GM12878 (cell line): Measurements from ENCODE around the gene REXO1. TPM values are rescaled to one million over a fixed set of nuclear protein-coding genes. Genes with fewer than 3 reads are reported as not detected.

Experiments
- ATAC-seq: fragments of 200-7000 bp; cut with Tn5 transposase; 3 replicates; pipeline ENCODE4 v1.9.1; 2020; ENCODE audit warnings: mild to moderate bottlenecking, moderate library complexity
- BruUV-seq: library from RNA; stranded (reverse); fragments of 400-500 nt; replicated peaks from 2 replicates; lab custom pipeline; 2021; lab: Mats Ljungman, UMichigan
- CTCF ChIA-PET: fragments of 300-600 bp; sonication (Branson Sonifier 250); formaldehyde crosslinking; extraction: SDS; loops from one replicate; lab custom pipeline; 2021; ENCODE audit warnings: inconsistent platforms; lab: Yijun Ruan, JAX
- POLR2A ChIA-PET: fragments of 350-600 bp; formaldehyde crosslinking; extraction: SDS; loops from one replicate; lab custom pipeline; 2021; ENCODE audit warnings: inconsistent platforms; lab: Charles Lee
- RAD21 ChIA-PET: fragments of 300-600 bp; sonication (Branson Sonifier 250); formaldehyde crosslinking; loops from one replicate; lab custom pipeline; 2023; ENCODE audit warnings: antibody characterized with exemption; ENCODE audit not compliant: unreplicated experiment; lab: Charles Lee
- SMC1A ChIA-PET: fragments of 300-600 bp; sonication (Branson Sonifier 250); formaldehyde crosslinking; loops from one replicate; lab custom pipeline; 2023; ENCODE audit not compliant: unreplicated experiment, uncharacterized antibody; lab: Charles Lee
- DNase-seq: peaks from one replicate; pipeline ENCODE4 v3.0.0-alpha.2; 2011; ENCODE audit warnings: low read depth, low spot score
- FAIRE-seq: peaks from 3 replicates; lab custom pipeline; 2011; peaks lifted over from hg19 to GRCh38; lab: Jason Lieb, UNC
- H2AFZ ChIP-seq: 2 replicates; pipeline ENCODE4 v1.6.0; 2011; ENCODE audit warnings: low read depth, low read length, control low read depth; ENCODE audit not compliant: control insufficient read depth
- H3K27ac ChIP-seq: 2 replicates; pipeline ENCODE4 v1.5.1; 2011; ENCODE audit warnings: control low read depth; ENCODE audit not compliant: control insufficient read depth, insufficient read depth
- H3K27me3 ChIP-seq, 2 experiments: replicated peaks in 1 of 2; 2 replicates each; pipeline versions ENCODE4 v1.6.0 to v1.6.1; 2011; ENCODE audit warnings: low read length in 1 of 2; ENCODE audit not compliant: control insufficient read depth in 2 of 2, insufficient read depth in 2 of 2
- H3K36me3 ChIP-seq, 2 experiments: 2 replicates each; pipeline ENCODE4 v1.5.1; 2011; ENCODE audit warnings: low read length in 1 of 2; ENCODE audit not compliant: control insufficient read depth in 2 of 2, insufficient read depth in 2 of 2
- H3K4me1 ChIP-seq: 2 replicates; pipeline ENCODE4 v1.6.1; 2011; ENCODE audit warnings: mild to moderate bottlenecking, low read length, moderate library complexity, mixed read lengths; ENCODE audit not compliant: control insufficient read depth, insufficient read depth
- H3K4me2 ChIP-seq: 2 replicates; pipeline ENCODE4 v1.6.0; 2011; ENCODE audit warnings: control low read depth; ENCODE audit not compliant: control insufficient read depth, insufficient read depth
- H3K4me3 ChIP-seq: fragments of 200-600 bp; sonication (generic); 2 replicates; pipeline ENCODE4 v1.5.1; 2016
- H3K79me2 ChIP-seq: 2 replicates; pipeline ENCODE4 v1.6.0; 2011; ENCODE audit warnings: low read length; ENCODE audit not compliant: control insufficient read depth, insufficient read depth
- H3K9ac ChIP-seq: 2 replicates; pipeline ENCODE4 v1.8.0; 2011; ENCODE audit warnings: low read length, control low read depth, mixed read lengths; ENCODE audit not compliant: control insufficient read depth, insufficient read depth
- H3K9me3 ChIP-seq: replicated peaks from 3 replicates; pipeline ENCODE4 v1.5.1; 2011; ENCODE audit warnings: mild to moderate bottlenecking, low read length; ENCODE audit not compliant: control insufficient read depth, insufficient read depth
- H4K20me1 ChIP-seq: 2 replicates; pipeline ENCODE4 v1.6.0; 2011; ENCODE audit not compliant: control insufficient read depth, insufficient read depth
- ATF7 ChIP-seq: fragments of 450-650 bp; IDR thresholded peaks from 2 replicates; pipeline ENCODE4 v1.6.1; 2016; ENCODE audit warnings: low read depth, mild to moderate bottlenecking
- CBX3 ChIP-seq: fragments of 200-600 bp; sonication (generic); IDR thresholded peaks from 2 replicates; pipeline ENCODE4 v1.6.1; 2016; ENCODE audit warnings: low read depth, borderline replicate concordance
- DPF2 ChIP-seq: fragments of 450-650 bp; IDR thresholded peaks from 2 replicates; pipeline ENCODE4 v1.6.1; 2017; ENCODE audit warnings: mild to moderate bottlenecking
- FOS ChIP-seq: IDR thresholded peaks from 3 replicates; pipeline ENCODE4 v1.6.1; 2011; ENCODE audit warnings: borderline replicate concordance; ENCODE audit not compliant: insufficient read length; ENCODE audit errors: extremely low read depth
- KDM1A ChIP-seq: fragments of 200-600 bp; sonication (generic); IDR thresholded peaks from 2 replicates; pipeline ENCODE4 v1.6.1; 2016; ENCODE audit warnings: borderline replicate concordance
- RB1 ChIP-seq: fragments of 450-650 bp; formaldehyde crosslinking; IDR thresholded peaks from 2 replicates; pipeline ENCODE4 v1.6.1; 2017; ENCODE audit warnings: mild to moderate bottlenecking, borderline replicate concordance
- TCF7 ChIP-seq: IDR thresholded peaks from 2 replicates; pipeline ENCODE4 v1.6.1; 2014; ENCODE audit warnings: antibody characterized with exemption, borderline replicate concordance
- ZNF217 ChIP-seq: fragments of 450-650 bp; IDR thresholded peaks from 2 replicates; pipeline ENCODE4 v1.6.1; 2017; ENCODE audit warnings: antibody characterized with exemption, mild to moderate bottlenecking
- WGBS: methylation state at CpG from one replicate; pipeline ENCODE4 v1.1.6; 2016; ENCODE audit warnings: low lambda C conversion rate; ENCODE audit not compliant: insufficient replicate concordance, insufficient coverage; ENCODE audit errors: missing lambda C conversion rate; 5-methylcytosine and 5-hydroxymethylcytosine counted together
- in situ Hi-C: fragments of 300-500 bp; cut with MboI; formaldehyde crosslinking; loops from 9 replicates; pipeline ENCODE4 v1.14.3; 2018; ENCODE audit warnings: mixed read lengths
- intact Hi-C: fragments of 100-400 bp; cut with micrococcal nuclease; formaldehyde crosslinking; loops from one replicate; pipeline ENCODE4 v1.14.2; 2022; ENCODE audit not compliant: unreplicated experiment
- polyA plus RNA-seq, 11 experiments: library from polyadenylated mRNA; depleted of rRNA in 4 of 11; unstranded in 6 of 11; stranded (reverse) in 5 of 11; fragments of >200 nt; fragmentation: Nextera tagmentation in 4 of 11; fragmentation: Illumina TruSeq in 1 of 11; extraction: Ambion mirVana in 4 of 11; extraction: Trizol in 1 of 11; gene quantifications; 1 replicate in 1 of 11; 2 replicates in 10 of 11; pipeline versions ENCODE4 v1.2.1 to v1.2.3, GENCODE V29; 2011 to 2016; ENCODE audit warnings: inconsistent platforms in 2 of 11, missing spikeins in 2 of 11, low read depth in 1 of 11
- total RNA-seq, 4 experiments: library from RNA; depleted of rRNA in 3 of 4; stranded (reverse); fragments of >200 nt in 3 of 4; fragmentation: Illumina TruSeq in 1 of 4; extraction: Trizol in 1 of 4; gene quantifications; 2 replicates each; pipeline versions ENCODE4 v1.2.1 to v1.2.3, GENCODE V29; 2013 to 2021
- TF ChIP-seq, protein P1 (sequence below): fragments of 450-650 bp; formaldehyde crosslinking; IDR thresholded peaks from 2 replicates; pipeline ENCODE4 v1.4.0; 2022; ENCODE audit warnings: mild to moderate bottlenecking, moderate library complexity
- TF ChIP-seq, protein P2 (sequence below): fragments of 450-650 bp; IDR thresholded peaks from 2 replicates; pipeline ENCODE4 v1.6.1; 2016; ENCODE audit warnings: mild to moderate bottlenecking
- TF ChIP-seq, protein P3 (sequence below): fragments of 450-650 bp; IDR thresholded peaks from 2 replicates; pipeline ENCODE4 v1.6.1; 2014; ENCODE audit warnings: mild to moderate bottlenecking

Gene REXO1
- total and polyA plus RNA-seq, 10 of the 15 experiments (the other 5 are each of a cell fraction or from before 2014, with no cell fraction given) = 0.03 to 45.2 (median 8.4) TPM

DNA sequence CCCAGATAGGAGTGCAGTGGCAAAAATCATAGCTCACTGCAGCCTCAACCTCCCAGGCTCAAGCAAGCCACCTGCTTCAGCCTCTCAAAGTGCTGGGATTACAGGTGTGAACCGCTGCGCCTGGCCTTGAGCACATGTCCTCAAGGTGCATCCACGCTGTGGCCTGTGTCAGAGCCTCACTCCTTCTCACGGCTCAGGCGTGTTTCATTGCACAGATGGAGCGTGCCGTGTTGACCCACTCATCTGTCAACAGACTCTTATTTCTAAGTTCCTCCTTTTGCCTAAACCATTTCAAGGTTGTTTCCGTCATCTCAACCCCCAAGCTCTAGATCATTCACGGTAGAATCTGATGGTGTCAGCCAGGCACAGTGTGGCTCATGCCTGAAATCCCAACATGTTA is 64.4 kb downstream of the REXO1 start:
- intact Hi-C loops = no loop called here
- SMC1A ChIA-PET = no interaction called here

More for the DNA sequence above, 64.4 kb downstream of the REXO1 start:
- no peak overlapping the region for H2AFZ ChIP-seq
- H3K27ac ChIP-seq = no peak overlapping the region
- ATAC-seq = no peak
- ChIA-PET CTCF (interaction anchor here (1.6 to 1.9 kb wide), 2 partner anchors 9 to 42 kb away, joined by 3 to 6 read pairs; no protein-coding TSS in a partner anchor), RAD21 (no interaction called here), POLR2A (no interaction called here)
- no peak for DNase-seq
- no peak overlapping the region for H3K4me2 ChIP-seq
- TF ChIP-seq KDM1A (no peak), CBX3 (no peak), FOS (no peak), ATF7 (no peak), TCF7 (no peak), DPF2 (no peak), RB1 (no peak), ZNF217 (no peak)
- TF ChIP-seq, protein P1, sequence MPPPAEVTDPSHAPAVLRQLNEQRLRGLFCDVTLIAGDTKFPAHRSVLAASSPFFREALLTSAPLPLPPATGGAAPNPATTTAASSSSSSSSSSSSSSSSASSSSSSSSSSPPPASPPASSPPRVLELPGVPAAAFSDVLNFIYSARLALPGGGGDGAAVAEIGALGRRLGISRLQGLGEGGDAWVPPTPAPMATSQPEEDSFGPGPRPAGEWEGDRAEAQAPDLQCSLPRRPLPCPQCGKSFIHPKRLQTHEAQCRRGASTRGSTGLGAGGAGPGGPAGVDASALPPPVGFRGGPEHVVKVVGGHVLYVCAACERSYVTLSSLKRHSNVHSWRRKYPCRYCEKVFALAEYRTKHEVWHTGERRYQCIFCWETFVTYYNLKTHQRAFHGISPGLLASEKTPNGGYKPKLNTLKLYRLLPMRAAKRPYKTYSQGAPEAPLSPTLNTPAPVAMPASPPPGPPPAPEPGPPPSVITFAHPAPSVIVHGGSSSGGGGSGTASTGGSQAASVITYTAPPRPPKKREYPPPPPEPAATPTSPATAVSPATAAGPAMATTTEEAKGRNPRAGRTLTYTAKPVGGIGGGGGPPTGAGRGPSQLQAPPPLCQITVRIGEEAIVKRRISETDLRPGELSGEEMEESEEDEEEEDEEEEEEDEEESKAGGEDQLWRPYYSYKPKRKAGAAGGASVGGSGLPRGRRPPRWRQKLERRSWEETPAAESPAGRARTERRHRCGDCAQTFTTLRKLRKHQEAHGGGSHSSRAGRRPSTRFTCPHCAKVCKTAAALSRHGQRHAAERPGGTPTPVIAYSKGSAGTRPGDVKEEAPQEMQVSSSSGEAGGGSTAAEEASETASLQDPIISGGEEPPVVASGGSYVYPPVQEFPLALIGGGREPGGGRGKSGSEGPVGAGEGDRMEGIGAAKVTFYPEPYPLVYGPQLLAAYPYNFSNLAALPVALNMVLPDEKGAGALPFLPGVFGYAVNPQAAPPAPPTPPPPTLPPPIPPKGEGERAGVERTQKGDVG (CRISPR knock-in tag) = no peak
- TF ChIP-seq, protein P2, sequence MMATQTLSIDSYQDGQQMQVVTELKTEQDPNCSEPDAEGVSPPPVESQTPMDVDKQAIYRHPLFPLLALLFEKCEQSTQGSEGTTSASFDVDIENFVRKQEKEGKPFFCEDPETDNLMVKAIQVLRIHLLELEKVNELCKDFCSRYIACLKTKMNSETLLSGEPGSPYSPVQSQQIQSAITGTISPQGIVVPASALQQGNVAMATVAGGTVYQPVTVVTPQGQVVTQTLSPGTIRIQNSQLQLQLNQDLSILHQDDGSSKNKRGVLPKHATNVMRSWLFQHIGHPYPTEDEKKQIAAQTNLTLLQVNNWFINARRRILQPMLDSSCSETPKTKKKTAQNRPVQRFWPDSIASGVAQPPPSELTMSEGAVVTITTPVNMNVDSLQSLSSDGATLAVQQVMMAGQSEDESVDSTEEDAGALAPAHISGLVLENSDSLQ = no peak
- TF ChIP-seq, protein P3, sequence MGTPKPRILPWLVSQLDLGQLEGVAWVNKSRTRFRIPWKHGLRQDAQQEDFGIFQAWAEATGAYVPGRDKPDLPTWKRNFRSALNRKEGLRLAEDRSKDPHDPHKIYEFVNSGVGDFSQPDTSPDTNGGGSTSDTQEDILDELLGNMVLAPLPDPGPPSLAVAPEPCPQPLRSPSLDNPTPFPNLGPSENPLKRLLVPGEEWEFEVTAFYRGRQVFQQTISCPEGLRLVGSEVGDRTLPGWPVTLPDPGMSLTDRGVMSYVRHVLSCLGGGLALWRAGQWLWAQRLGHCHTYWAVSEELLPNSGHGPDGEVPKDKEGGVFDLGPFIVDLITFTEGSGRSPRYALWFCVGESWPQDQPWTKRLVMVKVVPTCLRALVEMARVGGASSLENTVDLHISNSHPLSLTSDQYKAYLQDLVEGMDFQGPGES = no peak
- H3K9me3 ChIP-seq = no peaks in the 10 kb centered on the region; the same call in 2 of the 3 replicates
- WGBS = 22% methylated on average over 9 of the region's 9 CpGs
- H3K9ac ChIP-seq = no peak overlapping the region
- no peaks in the 10 kb centered on the region for H3K79me2 ChIP-seq
- H4K20me1 ChIP-seq = no peaks in the 10 kb centered on the region
- no peaks in the 10 kb centered on the region for H3K4me1 ChIP-seq
- no peaks in the 10 kb centered on the region for H3K36me3 ChIP-seq
- no peak for FAIRE-seq
- H3K27me3 ChIP-seq = no peaks in the 10 kb centered on the region; a peak in 1 of 4 replicates
- in situ Hi-C loops = no loop called here
- BruUV-seq = no TSS peak
- no peak overlapping the region for H3K4me3 ChIP-seq
